Esophagus muscularis mucosa (tissue), 4 donors: ENCODE data around the gene FRMD5. TPM values are rescaled to one million over a fixed set of nuclear protein-coding genes. Genes with fewer than 3 reads are reported as not detected.
A peak's percentile ranks its signal among the peaks of the same experiment; 100 is the strongest.
"Not testable (repeated sequence)": the region's sequence is repeated elsewhere in the genome, so short reads cannot be mapped to it uniquely, and the experiment has no call there.

Experiments used
- DNase-seq: peaks from one replicate; pipeline ENCODE4 v3.0.0-alpha.2; 2017; ENCODE audit errors: extremely low spot score
- H3K27ac ChIP-seq, 4 donors: fragments of 200-600 bp; sonication (generic); replicated peaks in 1 of 4; 1 replicate in 3 of 4; 2 replicates in 1 of 4; pipeline ENCODE4 v1.5.1; 2016 to 2019; ENCODE audit warnings: mild to moderate bottlenecking in 1 of 4
- H3K27me3 ChIP-seq, 4 donors: fragments of 200-600 bp; sonication (generic); one replicate each; pipeline versions ENCODE4 v1.5.1 to v1.6.0; 2016 to 2019
- H3K36me3 ChIP-seq, 4 donors: fragments of 200-600 bp; sonication (generic); one replicate each; pipeline ENCODE4 v1.5.1; 2016 to 2019
- H3K4me1 ChIP-seq, 4 donors: fragments of 200-600 bp; sonication (generic); one replicate each; pipeline ENCODE4 v1.5.1; 2016 to 2019
- H3K4me3 ChIP-seq, 4 donors: fragments of 200-600 bp; sonication (generic); 1 replicate in 2 of 4; 2 replicates in 2 of 4; pipeline ENCODE4 v1.5.1; 2016 to 2019; ENCODE audit warnings: mild to moderate bottlenecking in 4 of 4, moderate library complexity in 1 of 4
- H3K9me3 ChIP-seq, 4 donors: fragments of 200-600 bp; sonication (generic); 1 replicate in 3 of 4; 2 replicates in 1 of 4; pipeline ENCODE4 v1.5.1; 2016 to 2019
- EP300 ChIP-seq: sonication (generic); formaldehyde crosslinking; IDR thresholded peaks from one replicate; pipeline ENCODE4 v1.6.1; 2017; ENCODE audit warnings: antibody characterized with exemption
- POLR2A ChIP-seq: fragments of 450-650 bp; IDR thresholded peaks from one replicate; pipeline ENCODE4 v1.6.1; 2017; ENCODE audit warnings: antibody characterized with exemption, moderate library complexity, mild to moderate bottlenecking, low read depth
- POLR2AphosphoS5 ChIP-seq, 2 donors: sonication (generic); formaldehyde crosslinking; IDR thresholded peaks; one replicate each; pipeline ENCODE4 v1.6.1; 2017; ENCODE audit warnings: antibody characterized with exemption in 2 of 2
- WGBS: methylation state at CpG from one replicate; pipeline ENCODE4 v1.1.5; 2018; 5-methylcytosine and 5-hydroxymethylcytosine counted together
- intact Hi-C: fragments of 100-400 bp; cut with DNase I; formaldehyde crosslinking; loops from one replicate; pipeline ENCODE4 v1.15.1; 2023
- total RNA-seq, 4 donors: library from RNA; depleted of rRNA; stranded (reverse); fragments of >200 nt; gene quantifications; one replicate each; pipeline versions ENCODE4 v1.1.0 to v1.2.1, GENCODE V29; 2016
- TF ChIP-seq, protein P1 (sequence below), 3 experiments: fragments of 200-600 bp in 2 of 3; fragments of 450-650 bp in 1 of 3; sonication (generic) in 2 of 3; IDR thresholded peaks; one replicate each; pipeline ENCODE4 v1.5.1; 2017 to 2019; ENCODE audit warnings: antibody characterized with exemption in 3 of 3, mild to moderate bottlenecking in 2 of 3, moderate library complexity in 1 of 3

The FRMD5 gene
- total RNA-seq, 4 donors from 2014 or later: 0.42 to 1.4 (median 0.67) TPM

DNA sequence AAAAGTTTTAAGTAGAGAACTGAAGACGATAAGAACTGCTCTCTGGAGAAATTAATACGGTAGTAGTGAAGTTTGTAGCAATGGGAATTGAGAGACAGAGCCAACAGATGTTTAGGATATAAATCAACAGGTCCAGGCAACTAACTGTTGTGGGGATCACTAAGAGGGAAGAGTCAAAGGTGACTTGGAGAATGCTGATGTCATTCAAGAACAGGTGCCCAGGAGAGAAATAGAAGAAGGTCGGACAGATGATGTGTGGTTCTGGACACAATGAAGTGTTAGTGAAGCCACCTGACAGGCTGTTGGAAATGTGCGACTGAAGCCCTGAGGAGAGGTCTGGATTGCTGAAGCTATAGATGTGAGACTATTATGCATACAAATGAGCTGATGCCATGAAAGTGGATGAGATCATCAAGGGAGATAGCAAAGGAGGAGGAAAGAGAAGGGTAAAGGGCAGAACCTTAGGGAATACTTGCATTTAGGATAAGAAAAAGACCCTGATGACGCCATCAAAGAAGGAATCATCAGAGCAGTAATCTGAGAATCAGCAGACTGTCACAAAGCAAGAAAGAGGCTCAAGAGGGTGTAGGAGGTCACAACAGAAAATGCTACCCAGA, 183.7 kb downstream of the FRMD5 start:
- TF ChIP-seq POLR2A (no peak), POLR2AphosphoS5 (IDR thresholded peaks at IDR 0.05) (no peak), EP300 (no peak)
- TF ChIP-seq, protein P1, sequence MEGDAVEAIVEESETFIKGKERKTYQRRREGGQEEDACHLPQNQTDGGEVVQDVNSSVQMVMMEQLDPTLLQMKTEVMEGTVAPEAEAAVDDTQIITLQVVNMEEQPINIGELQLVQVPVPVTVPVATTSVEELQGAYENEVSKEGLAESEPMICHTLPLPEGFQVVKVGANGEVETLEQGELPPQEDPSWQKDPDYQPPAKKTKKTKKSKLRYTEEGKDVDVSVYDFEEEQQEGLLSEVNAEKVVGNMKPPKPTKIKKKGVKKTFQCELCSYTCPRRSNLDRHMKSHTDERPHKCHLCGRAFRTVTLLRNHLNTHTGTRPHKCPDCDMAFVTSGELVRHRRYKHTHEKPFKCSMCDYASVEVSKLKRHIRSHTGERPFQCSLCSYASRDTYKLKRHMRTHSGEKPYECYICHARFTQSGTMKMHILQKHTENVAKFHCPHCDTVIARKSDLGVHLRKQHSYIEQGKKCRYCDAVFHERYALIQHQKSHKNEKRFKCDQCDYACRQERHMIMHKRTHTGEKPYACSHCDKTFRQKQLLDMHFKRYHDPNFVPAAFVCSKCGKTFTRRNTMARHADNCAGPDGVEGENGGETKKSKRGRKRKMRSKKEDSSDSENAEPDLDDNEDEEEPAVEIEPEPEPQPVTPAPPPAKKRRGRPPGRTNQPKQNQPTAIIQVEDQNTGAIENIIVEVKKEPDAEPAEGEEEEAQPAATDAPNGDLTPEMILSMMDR (IDR thresholded peaks at IDR 0.05): no peak
- Histone ChIP-seq H3K27me3 (peaks cover 0 to 7% (median 0%) of the 10 kb centered on the region in 4 donors), H3K27ac (no peak overlapping the region), H3K4me1 (no peaks in the 10 kb centered on the region), H3K4me3 (no peak overlapping the region), H3K9me3 (no peaks in the 10 kb centered on the region), H3K36me3 (no peaks in the 10 kb centered on the region)
- WGBS: 63% methylated on average over 5 of the region's 5 CpGs
- DNase-seq: no peak
- intact Hi-C loops: no loop called here

DNA sequence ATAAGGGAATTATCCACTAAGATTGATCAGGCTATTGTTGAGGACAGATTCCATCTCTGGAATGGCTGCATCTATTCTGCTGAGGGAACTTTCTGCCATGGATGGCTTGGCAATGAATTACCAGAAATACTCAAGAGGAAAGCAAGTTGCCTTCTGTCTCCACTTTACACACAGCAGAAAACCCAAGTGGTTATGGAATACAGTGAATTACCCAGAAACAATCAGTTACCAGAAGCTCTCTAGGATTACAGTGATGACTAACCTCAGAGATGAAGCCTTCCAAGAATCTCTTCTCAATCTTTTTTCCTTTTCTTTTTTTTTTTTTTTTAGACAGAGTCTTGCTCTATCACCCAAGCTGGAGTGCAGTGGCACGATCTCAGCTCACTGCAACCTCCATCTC, 185.0 kb downstream of the FRMD5 start:
- Histone ChIP-seq H3K4me3 (no peak overlapping the region), H3K4me1 (no peaks in the 10 kb centered on the region), H3K27ac (no peak overlapping the region), H3K27me3 (peaks cover 0 to 7% (median 0%) of the 10 kb centered on the region in 4 donors), H3K9me3 (no peaks in the 10 kb centered on the region), H3K36me3 (no peaks in the 10 kb centered on the region)
- intact Hi-C loops: no loop called here
- no peak for TF ChIP-seq EP300
- TF ChIP-seq POLR2A: no peak
- no peak for TF ChIP-seq POLR2AphosphoS5 (IDR thresholded peaks at IDR 0.05)
- TF ChIP-seq, protein P1 (IDR thresholded peaks at IDR 0.05): no peak
- no peak for DNase-seq
- 93% methylated on average over 1 of the region's 1 CpG for WGBS

DNA sequence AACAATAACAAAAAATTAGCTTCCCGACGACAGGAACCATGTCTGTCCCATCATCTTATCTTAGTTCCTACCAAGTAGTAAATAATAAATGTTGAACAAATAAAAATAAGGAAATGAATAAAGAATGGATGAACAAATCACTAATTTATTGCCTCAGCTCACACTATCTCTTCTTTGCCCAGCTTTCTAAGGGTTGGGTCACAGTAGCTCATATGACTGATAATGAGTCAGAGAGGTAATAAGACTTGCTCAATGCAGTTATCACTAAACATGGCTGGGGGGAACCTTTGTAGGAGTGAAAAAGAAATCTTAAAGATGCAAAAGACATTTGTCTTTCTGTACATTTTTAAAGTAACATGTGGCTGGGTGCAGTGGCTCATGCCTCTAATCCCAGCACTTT, 186.0 kb downstream of the FRMD5 start:
- Histone ChIP-seq H3K4me1 (no peaks in the 10 kb centered on the region), H3K27me3 (peaks cover 0 to 7% (median 0%) of the 10 kb centered on the region in 4 donors), H3K4me3 (no peak overlapping the region), H3K27ac (no peak overlapping the region), H3K36me3 (no peaks in the 10 kb centered on the region), H3K9me3 (no peaks in the 10 kb centered on the region)
- intact Hi-C loops: no loop called here
- TF ChIP-seq, protein P1 (IDR thresholded peaks at IDR 0.05): no peak
- 88% methylated on average over 2 of the region's 2 CpGs for WGBS
- DNase-seq: no peak

DNA sequence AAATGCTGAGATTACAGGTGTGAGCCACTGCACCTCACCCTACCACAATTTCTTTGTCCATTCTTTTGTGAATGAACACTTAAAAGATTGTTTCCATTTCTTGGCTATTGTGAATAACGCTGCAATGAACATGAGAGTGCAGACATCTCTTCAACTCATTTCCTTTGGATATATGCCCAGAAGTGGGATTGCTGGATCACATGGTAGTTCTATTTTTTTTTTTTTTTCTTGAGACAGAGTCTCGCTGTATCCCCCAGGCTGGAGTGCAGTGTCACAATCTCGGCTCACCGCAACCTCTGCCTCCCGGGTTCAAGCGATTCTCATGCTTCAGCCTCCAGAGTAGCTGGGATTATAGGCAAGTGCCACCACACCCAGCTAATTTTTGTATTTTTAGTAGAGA, 194.8 kb downstream of the FRMD5 start:
- H3K27ac ChIP-seq, intact Hi-C loops, DNase-seq, H3K27me3 ChIP-seq, H3K9me3 ChIP-seq, H3K4me3 ChIP-seq, H3K36me3 ChIP-seq, H3K4me1 ChIP-seq: not testable (repeated sequence)
- WGBS: 39% methylated on average over 6 of the region's 6 CpGs

DNA sequence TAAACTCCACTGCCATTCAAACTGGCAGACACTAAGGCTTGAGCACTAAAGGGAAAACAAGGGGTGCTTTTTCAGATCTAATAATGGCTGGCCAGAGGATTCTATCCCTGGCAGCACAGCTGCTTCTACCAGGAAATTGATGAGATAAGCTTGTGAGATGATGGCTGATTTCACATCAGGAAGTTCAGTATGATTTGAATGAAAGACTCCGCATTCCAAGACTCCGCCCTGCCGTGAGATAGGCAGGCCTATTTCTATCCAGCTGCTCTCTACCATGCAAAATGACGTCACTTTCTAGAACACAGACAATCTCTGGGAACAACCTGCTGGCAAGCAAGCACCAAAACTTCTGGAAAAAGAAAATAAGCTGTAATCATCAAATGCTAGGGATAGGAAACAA, 196.5 kb downstream of the FRMD5 start:
- WGBS: 64% methylated on average over 4 of the region's 4 CpGs
- no peak for TF ChIP-seq EP300
- TF ChIP-seq, protein P1 (IDR thresholded peaks at IDR 0.05): no peak
- TF ChIP-seq POLR2A: no peak
- TF ChIP-seq POLR2AphosphoS5 (IDR thresholded peaks at IDR 0.05): no peak
- Histone ChIP-seq H3K27me3 (no peaks in the 10 kb centered on the region), H3K9me3 (no peaks in the 10 kb centered on the region), H3K4me3 (peak overlapping the region in 2 of 4 donors; percentile 4 to 5), H3K27ac (peak overlapping the region in 1 of 4 donors; percentile 3), H3K4me1 (peaks cover 0 to 7% (median 2%) of the 10 kb centered on the region in 4 donors), H3K36me3 (no peaks in the 10 kb centered on the region)
- intact Hi-C loops: loop anchor here (10.0 kb wide), 1 partner anchor 84 kb away; no protein-coding TSS in a partner anchor
- peak; percentile 80 for DNase-seq
